T follicular helper cell (primary cell): ENCODE data around the gene THRSP.
"Not testable (repeated sequence)": the region's sequence is repeated elsewhere in the genome, so short reads cannot be mapped to it uniquely, and the experiment has no call there.

Experiments
- DNase-seq: peaks from one replicate; pipeline ENCODE4 v3.0.0-alpha.2; 2020; ENCODE audit warnings: low read depth
- total RNA-seq, 2 experiments: gene quantifications; one replicate each; lab custom pipeline; 2026; lab: John Stamatoyannopoulos, UW

The THRSP gene
- 0 reads per million in 2 experiments for total RNA-seq

- no peak for DNase-seq
These were observed at the start of gene THRSP for GRCh38 chr11:78063440-78064181. THRSP (plus strand) TSS chr11:78063861; CDS start chr11:78063882, 21 bp downstream.

GRCh38 chr11:78014937-78015520 lies 48.6 kb upstream of the THRSP start:
- DNase-seq, result not testable (repeated sequence)

GRCh38 chr11:78015878-78016277 lies 47.8 kb upstream of the THRSP start:
- no peak for DNase-seq

GRCh38 chr11:78019808-78020207 lies 43.9 kb upstream of the THRSP start:
- DNase-seq, result no peak

GRCh38 chr11:78020246-78020645 lies 43.4 kb upstream of the THRSP start:
- no peak for DNase-seq

GRCh38 chr11:78021611-78022010 lies 42.0 kb upstream of the THRSP start:
- no peak for DNase-seq

- no peak for DNase-seq
These were observed 41.0 kb upstream of the THRSP start, which contains the start of gene KCTD14 for GRCh38 chr11:78022397-78023396. KCTD14 (minus strand) TSS chr11:78023276; CDS start chr11:78023249, 27 bp downstream.

GRCh38 chr11:78023426-78023825 lies 40.2 kb upstream of the THRSP start:
- no peak for DNase-seq

- no peak for DNase-seq
These were observed 38.3 kb upstream of the THRSP start for GRCh38 chr11:78025378-78025777.

GRCh38 chr11:78027759-78028158 lies 35.9 kb upstream of the THRSP start:
- DNase-seq, result no peak

GRCh38 chr11:78028423-78028822 lies 35.2 kb upstream of the THRSP start:
- not testable (repeated sequence) for DNase-seq

GRCh38 chr11:78030429-78031325 lies 33.0 kb upstream of the THRSP start:
- no peak for DNase-seq

- no peak for DNase-seq
These were observed 32.0 kb upstream of the THRSP start for GRCh38 chr11:78031629-78032028.

- no peak for DNase-seq
These were observed 31.6 kb upstream of the THRSP start for GRCh38 chr11:78032090-78032489.

GRCh38 chr11:78033040-78033439 lies 30.6 kb upstream of the THRSP start:
- DNase-seq, result no peak

GRCh38 chr11:78034623-78035022 lies 29.0 kb upstream of the THRSP start:
- no peak for DNase-seq

GRCh38 chr11:78036313-78036712 lies 27.3 kb upstream of the THRSP start:
- no peak for DNase-seq

GRCh38 chr11:78037056-78037455 lies 26.6 kb upstream of the THRSP start:
- DNase-seq, result no peak

GRCh38 chr11:78037825-78038620 lies 25.6 kb upstream of the THRSP start:
- no peak for DNase-seq

- no peak for DNase-seq
These were observed 24.9 kb upstream of the THRSP start for GRCh38 chr11:78038697-78039313.
